Panc1 (cell line): ENCODE data around the gene CYP2W1.

Experiments
- CTCF ChIP-seq: fragments of 450-650 bp; IDR thresholded peaks from 2 replicates; pipeline ENCODE4 v1.5.1; 2017; ENCODE audit warnings: mild to moderate bottlenecking
- POLR2AphosphoS5 ChIP-seq: IDR thresholded peaks from 2 replicates; pipeline ENCODE4 v1.6.1; 2012; ENCODE audit warnings: mild to moderate bottlenecking, low read depth, low read length, moderate library complexity
- SIN3A ChIP-seq: IDR thresholded peaks from 2 replicates; pipeline ENCODE4 v1.6.1; 2012; ENCODE audit warnings: low read depth, mild to moderate bottlenecking, low read length, moderate library complexity, borderline replicate concordance; ENCODE audit not compliant: insufficient read depth

GRCh38 chr7:947391-948210 is 35.4 kb upstream of the CYP2W1 start:
- TF ChIP-seq CTCF (no peak), SIN3A (no peak), POLR2AphosphoS5 (no peak)
